Hindlimb muscle (tissue), 1 donor: ENCODE measurements around the gene AGPAT1. TPM values are rescaled to one million over a fixed set of nuclear protein-coding genes. Genes with fewer than 3 reads are reported as not detected.

Experiments
- polyA plus RNA-seq: library from polyadenylated mRNA; unstranded; fragments of 120-200 nt; gene quantifications from one replicate; pipeline ENCODE4 v1.2.1, GENCODE V29; 2013; ENCODE audit not compliant: insufficient read length

Gene AGPAT1
- polyA plus RNA-seq, 1 donor = 66.1 TPM

Other genes starting within 250 kb of the AGPAT1 start
- 11.1 TPM for gene C2, start 248.4 kb downstream of the AGPAT1 start, polyA plus RNA-seq
- gene CFB, start 230.0 kb downstream of the AGPAT1 start, polyA plus RNA-seq = 1.7 TPM
- 69.7 TPM for gene NELFE, start 217.1 kb downstream of the AGPAT1 start, polyA plus RNA-seq
- gene SKIC2, start 216.9 kb downstream of the AGPAT1 start, polyA plus RNA-seq = 28.5 TPM
- 16.8 TPM for gene DXO, start 203.9 kb downstream of the AGPAT1 start, polyA plus RNA-seq
- gene C4A, start 194.0 kb downstream of the AGPAT1 start, polyA plus RNA-seq = 55.9 TPM
- 67.2 TPM for gene C4B, start 161.3 kb downstream of the AGPAT1 start, polyA plus RNA-seq
- gene CYP21A2, start 137.7 kb downstream of the AGPAT1 start, polyA plus RNA-seq = 1.8 TPM
- 125 TPM for gene TNXB, start 66.7 kb downstream of the AGPAT1 start, polyA plus RNA-seq
- gene ATF6B, start 47.8 kb downstream of the AGPAT1 start, polyA plus RNA-seq = 49.0 TPM
- gene FKBPL, start 45.8 kb downstream of the AGPAT1 start, polyA plus RNA-seq = 3.6 TPM
- gene PRRT1, start 24.1 kb downstream of the AGPAT1 start, polyA plus RNA-seq = 1.6 TPM
- 42.8 TPM for gene PPT2, start 21.9 kb downstream of the AGPAT1 start, polyA plus RNA-seq
- gene EGFL8, start 11.5 kb downstream of the AGPAT1 start, polyA plus RNA-seq = 29.5 TPM
- 50.9 TPM for gene RNF5, start 2.3 kb upstream of the AGPAT1 start, polyA plus RNA-seq
- gene AGER, start 8.2 kb upstream of the AGPAT1 start, polyA plus RNA-seq = 6.7 TPM
- gene PBX2, start 14.1 kb upstream of the AGPAT1 start, polyA plus RNA-seq = 109 TPM
- gene GPSM3, start 16.6 kb upstream of the AGPAT1 start, polyA plus RNA-seq = 9.9 TPM
- 25.1 TPM for gene NOTCH4, start 48.0 kb upstream of the AGPAT1 start, polyA plus RNA-seq
- not detected for gene TSBP1, start 195.8 kb upstream of the AGPAT1 start, polyA plus RNA-seq
- gene BTNL2, start 231.1 kb upstream of the AGPAT1 start, polyA plus RNA-seq = 0.28 TPM